HL-60 (cell line): Measurements from ENCODE around the gene SAP30BP.

Experiments
- DNase-seq, 2 experiments: peaks; one replicate each; pipeline ENCODE4 v3.0.0-alpha.2; 2010 to 2020; ENCODE audit warnings: low read depth in 1 of 2, low spot score in 1 of 2
- H3K27ac ChIP-seq: fragments of 250-450 bp; sonication (Bioruptor Pico); replicated peaks from 2 replicates; pipeline ENCODE4 v1.5.1; 2020; ENCODE audit warnings: mild to moderate bottlenecking, moderate library complexity
- H3K27me3 ChIP-seq: fragments of 250-450 bp; sonication (Bioruptor Pico); 2 replicates; pipeline ENCODE4 v1.5.1; 2021; ENCODE audit warnings: mild to moderate bottlenecking, moderate library complexity; ENCODE audit not compliant: insufficient read depth, poor library complexity, severe bottlenecking
- H3K4me3 ChIP-seq: replicated peaks from 2 replicates; pipeline ENCODE4 v1.5.1; 2011; ENCODE audit warnings: mild to moderate bottlenecking, control low read depth, low read length; ENCODE audit not compliant: insufficient read depth
- GABPA ChIP-seq: IDR thresholded peaks from 2 replicates; pipeline ENCODE4 v1.6.1; 2012; ENCODE audit warnings: low read depth
- POLR2AphosphoS5 ChIP-seq: IDR thresholded peaks from 2 replicates; pipeline ENCODE4 v1.6.1; 2012; ENCODE audit warnings: low read depth
- REST ChIP-seq: IDR thresholded peaks from 2 replicates; pipeline ENCODE4 v1.6.1; 2012; ENCODE audit warnings: low read depth; ENCODE audit not compliant: insufficient replicate concordance
- SPI1 ChIP-seq: IDR thresholded peaks from 2 replicates; pipeline ENCODE4 v1.6.1; 2012; ENCODE audit warnings: low read depth, mild to moderate bottlenecking, borderline replicate concordance
- TF ChIP-seq, protein P1 (sequence below): IDR thresholded peaks from one replicate; pipeline ENCODE4 v1.5.1; 2011; ENCODE audit warnings: low read length, control low read depth, inconsistent platforms; ENCODE audit not compliant: insufficient read depth

SAP30BP gene

DNA sequence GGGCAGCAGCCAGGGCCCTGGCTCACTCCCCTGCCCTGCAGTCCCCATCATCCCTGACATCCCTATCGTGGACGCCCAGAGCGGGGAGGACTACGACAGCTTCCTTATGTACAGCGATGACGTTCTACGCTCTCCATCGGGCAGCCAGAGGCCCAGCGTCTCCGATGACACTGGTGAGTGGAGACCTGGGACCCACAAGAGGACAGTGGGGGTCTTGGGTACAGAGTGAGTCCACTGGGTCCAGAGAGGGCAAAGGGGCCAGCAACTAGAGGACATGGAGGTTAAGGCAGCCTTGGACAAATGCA is 85.2 kb downstream of the SAP30BP start:
- no peak overlapping the region for H3K27ac ChIP-seq
- TF ChIP-seq REST (no peak), GABPA (no peak), SPI1 (no peak)
- DNase-seq: no peak
- H3K27me3 ChIP-seq: no peaks in the 10 kb centered on the region
- no peak overlapping the region for H3K4me3 ChIP-seq

GRCh38 chr17:75752802-75753513 is 85.8 kb downstream of the SAP30BP start:
- DNase-seq: no peak
- H3K4me3 ChIP-seq: peak overlapping the region; percentile 52
- no peak overlapping the region for H3K27ac ChIP-seq

DNA sequence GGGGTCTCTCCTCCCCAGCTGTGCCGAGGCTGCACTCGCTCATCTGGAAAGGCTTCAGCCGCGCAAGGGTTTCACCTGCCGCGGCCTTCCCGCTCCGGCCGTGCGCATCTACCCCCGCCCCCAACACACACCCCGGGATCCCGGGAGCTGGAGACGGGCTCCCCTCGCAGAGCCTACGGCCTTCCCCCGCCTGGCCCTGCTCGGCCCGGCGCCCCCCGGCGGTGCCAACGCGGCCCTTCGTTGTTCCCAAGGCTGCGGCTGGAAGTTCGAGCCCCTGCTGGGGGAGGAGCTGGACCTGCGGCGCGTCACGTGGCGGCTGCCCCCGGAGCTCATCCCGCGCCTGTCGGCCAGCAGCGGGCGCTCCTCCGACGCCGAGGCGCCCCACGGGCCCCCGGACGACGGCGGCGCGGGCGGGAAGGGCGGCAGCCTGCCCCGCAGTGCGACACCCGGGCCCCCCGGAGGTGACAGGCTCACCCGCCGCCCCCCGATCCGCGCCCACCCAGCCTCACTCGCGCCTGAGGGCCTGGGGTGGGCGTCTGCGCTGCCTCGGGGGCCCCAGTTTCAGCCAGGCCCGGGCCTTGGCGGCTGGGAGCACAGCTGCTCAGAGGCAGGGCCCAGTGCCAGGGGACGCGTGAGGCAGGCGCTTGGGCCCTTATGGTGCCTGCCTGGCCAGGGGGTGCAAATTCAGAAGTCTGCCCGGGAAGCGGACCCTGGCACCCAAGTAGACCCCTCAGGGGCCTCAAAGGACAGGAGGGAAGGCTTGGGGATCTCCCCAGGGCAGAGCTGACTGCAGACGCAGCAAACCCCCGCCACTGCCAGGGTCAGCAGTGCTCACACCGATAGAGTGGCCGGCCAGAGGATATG is 86.6 kb downstream of the SAP30BP start:
- peak; percentile 59 to 78 for DNase-seq
- Histone ChIP-seq H3K27me3 (no peaks in the 10 kb centered on the region), H3K27ac (peak overlapping the region; percentile 26; the same call in 1 of the 2 replicates), H3K4me3 (peak overlapping the region; percentile 52)
- TF ChIP-seq, protein P1, sequence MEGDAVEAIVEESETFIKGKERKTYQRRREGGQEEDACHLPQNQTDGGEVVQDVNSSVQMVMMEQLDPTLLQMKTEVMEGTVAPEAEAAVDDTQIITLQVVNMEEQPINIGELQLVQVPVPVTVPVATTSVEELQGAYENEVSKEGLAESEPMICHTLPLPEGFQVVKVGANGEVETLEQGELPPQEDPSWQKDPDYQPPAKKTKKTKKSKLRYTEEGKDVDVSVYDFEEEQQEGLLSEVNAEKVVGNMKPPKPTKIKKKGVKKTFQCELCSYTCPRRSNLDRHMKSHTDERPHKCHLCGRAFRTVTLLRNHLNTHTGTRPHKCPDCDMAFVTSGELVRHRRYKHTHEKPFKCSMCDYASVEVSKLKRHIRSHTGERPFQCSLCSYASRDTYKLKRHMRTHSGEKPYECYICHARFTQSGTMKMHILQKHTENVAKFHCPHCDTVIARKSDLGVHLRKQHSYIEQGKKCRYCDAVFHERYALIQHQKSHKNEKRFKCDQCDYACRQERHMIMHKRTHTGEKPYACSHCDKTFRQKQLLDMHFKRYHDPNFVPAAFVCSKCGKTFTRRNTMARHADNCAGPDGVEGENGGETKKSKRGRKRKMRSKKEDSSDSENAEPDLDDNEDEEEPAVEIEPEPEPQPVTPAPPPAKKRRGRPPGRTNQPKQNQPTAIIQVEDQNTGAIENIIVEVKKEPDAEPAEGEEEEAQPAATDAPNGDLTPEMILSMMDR: no peak
- TF ChIP-seq GABPA (no peak), REST (no peak)

More at GRCh38 chr17:75752802-75753513, 85.8 kb downstream of the SAP30BP start:
- TF ChIP-seq, protein P1: no peak
- TF ChIP-seq GABPA (no peak), SPI1 (no peak), REST (no peak), POLR2AphosphoS5 (no peak)
- no peaks in the 10 kb centered on the region for H3K27me3 ChIP-seq
